Body of pancreas (tissue), 4 donors: Measurements from ENCODE around the gene ZNRF4. TPM values are rescaled to one million over a fixed set of nuclear protein-coding genes. Genes with fewer than 3 reads are reported as not detected.
"Not testable (repeated sequence)": the region's sequence is repeated elsewhere in the genome, so short reads cannot be mapped to it uniquely, and the experiment has no call there.

Source experiments
- ATAC-seq: fragments of 150-250 bp; one replicate; pipeline ENCODE4 v1.9.1; 2016
- DNase-seq, 4 donors: peaks; one replicate each; pipeline ENCODE4 v3.0.0-alpha.2; 2019
- H3K27ac ChIP-seq, 4 donors: fragments of 200-600 bp; sonication (generic); 1 replicate in 3 of 4; 2 replicates in 1 of 4; pipeline versions ENCODE4 v1.5.1 to v1.6.1; 2016 to 2019; ENCODE audit warnings: mild to moderate bottlenecking in 1 of 4, mixed read lengths in 1 of 4, moderate library complexity in 1 of 4
- H3K27me3 ChIP-seq, 2 donors: fragments of 200-600 bp; sonication (generic); one replicate each; pipeline ENCODE4 v1.6.0; 2016; ENCODE audit warnings: mild to moderate bottlenecking in 1 of 2
- H3K36me3 ChIP-seq, 2 donors: fragments of 200-600 bp; sonication (generic); replicated peaks in 1 of 2; 2 replicates each; pipeline ENCODE4 v1.5.1; 2016; ENCODE audit warnings: low read depth in 2 of 2; ENCODE audit not compliant: insufficient read depth in 1 of 2
- H3K4me1 ChIP-seq: fragments of 200-600 bp; sonication (generic); one replicate; pipeline ENCODE4 v1.6.0; 2016
- H3K4me3 ChIP-seq, 2 donors: fragments of 200-600 bp; sonication (generic); 1 replicate in 1 of 2; 2 replicates in 1 of 2; pipeline ENCODE4 v1.5.1; 2016 to 2019
- H3K9me3 ChIP-seq, 3 donors: fragments of 200-600 bp; sonication (generic); 1 replicate in 2 of 3; 2 replicates in 1 of 3; pipeline ENCODE4 v1.5.1; 2016
- CTCF ChIP-seq, 7 experiments: fragments of 450-650 bp in 4 of 7; fragments of 200-600 bp in 3 of 7; sonication (generic) in 3 of 7; IDR thresholded peaks; one replicate each; pipeline ENCODE4 v1.5.1; 2016 to 2019; ENCODE audit warnings: antibody characterized with exemption in 7 of 7
- POLR2A ChIP-seq, 3 donors: fragments of 450-650 bp; IDR thresholded peaks; one replicate each; pipeline ENCODE4 v1.6.1; 2016; ENCODE audit warnings: antibody characterized with exemption in 3 of 3, mild to moderate bottlenecking in 2 of 3
- WGBS, 2 donors: methylation state at CpG; one replicate each; pipeline ENCODE4 v1.1.5; 2017; 5-methylcytosine and 5-hydroxymethylcytosine counted together
- intact Hi-C: fragments of 100-400 bp; cut with DNase I; formaldehyde crosslinking; loops from one replicate; pipeline ENCODE4 v1.15.1; 2023
- total RNA-seq, 2 donors: library from RNA; depleted of rRNA; stranded (reverse); fragments of >200 nt; gene quantifications; one replicate each; pipeline ENCODE4 v1.1.0, GENCODE V29; 2016

Gene ZNRF4
- total RNA-seq, result not detected

- no peak within 1 kb of the TSS for H3K4me3 ChIP-seq
- H3K27ac ChIP-seq, result no peak within 1 kb of the TSS
- DNase-seq (no peak), ATAC-seq (no peak)
- H3K36me3 ChIP-seq, result no peaks in the 10 kb centered on the region
- H3K4me1 ChIP-seq, result no peaks in the 10 kb centered on the region
- no peak for TF ChIP-seq CTCF (IDR thresholded peaks at IDR 0.05)
- no peak for TF ChIP-seq POLR2A (IDR thresholded peaks at IDR 0.05)
- intact Hi-C loops, result no loop called here
- H3K9me3 ChIP-seq, result peaks cover 0 to 4% (median 0%) of the 10 kb centered on the region in 3 donors
- 87 to 95% methylated on average over 19 to 45 of the region's 62 CpGs for WGBS, 2 donors
- no peaks in the 10 kb centered on the region for H3K27me3 ChIP-seq
Observed at GRCh38 chr19:5455367-5456129, at the start of gene ZNRF4. Gene ZNRF4, plus strand, starts transcription at chr19:5455417. Its CDS starts 75 bp downstream, at chr19:5455492.

GRCh38 chr19:5406198-5406597 is 49.0 kb upstream of the ZNRF4 start:
- H3K4me1 ChIP-seq, H3K36me3 ChIP-seq: not testable (repeated sequence)

GRCh38 chr19:5406816-5407215 is 48.4 kb upstream of the ZNRF4 start:
- Histone ChIP-seq H3K9me3 (no peaks in the 10 kb centered on the region), H3K36me3 (no peaks in the 10 kb centered on the region), H3K27ac (no peak overlapping the region), H3K4me3 (no peak overlapping the region), H3K27me3 (no peaks in the 10 kb centered on the region), H3K4me1 (no peaks in the 10 kb centered on the region)
- WGBS, 2 donors, result 44 to 57% methylated on average over 7 of the region's 7 CpGs
- DNase-seq (no peak), ATAC-seq (no peak)
- TF ChIP-seq CTCF (IDR thresholded peaks at IDR 0.05) (no peak), POLR2A (IDR thresholded peaks at IDR 0.05) (no peak)
- intact Hi-C loops, result no loop called here

More at GRCh38 chr19:5406198-5406597, 49.0 kb upstream of the ZNRF4 start:
- ATAC-seq, H3K9me3 ChIP-seq, H3K27me3 ChIP-seq, intact Hi-C loops, DNase-seq, H3K4me3 ChIP-seq, H3K27ac ChIP-seq: not testable (repeated sequence)
- 63 to 79% methylated on average over 6 of the region's 6 CpGs for WGBS, 2 donors

GRCh38 chr19:5407356-5407755 is 47.9 kb upstream of the ZNRF4 start:
- TF ChIP-seq CTCF (IDR thresholded peaks at IDR 0.05) (no peak), POLR2A (IDR thresholded peaks at IDR 0.05) (no peak)
- H3K9me3 ChIP-seq, result no peaks in the 10 kb centered on the region
- no peak overlapping the region for H3K27ac ChIP-seq
- 27 to 29% methylated on average over 4 of the region's 4 CpGs for WGBS, 2 donors
- ATAC-seq (no peak), DNase-seq (no peak)
- H3K36me3 ChIP-seq, result no peaks in the 10 kb centered on the region
- intact Hi-C loops, result no loop called here
- no peaks in the 10 kb centered on the region for H3K27me3 ChIP-seq
- H3K4me1 ChIP-seq, result no peaks in the 10 kb centered on the region
- H3K4me3 ChIP-seq, result no peak overlapping the region

GRCh38 chr19:5417495-5418436 is 37.5 kb upstream of the ZNRF4 start:
- Histone ChIP-seq H3K36me3 (no peaks in the 10 kb centered on the region), H3K27ac (no peak overlapping the region), H3K4me3 (no peak overlapping the region), H3K27me3 (no peaks in the 10 kb centered on the region), H3K4me1 (no peaks in the 10 kb centered on the region), H3K9me3 (no peaks in the 10 kb centered on the region)
- DNase-seq (no peak), ATAC-seq (no peak)
- TF ChIP-seq CTCF (IDR thresholded peaks at IDR 0.05), result no peak
- no peak for TF ChIP-seq POLR2A (IDR thresholded peaks at IDR 0.05)
- 26 to 32% methylated on average over 26 to 29 of the region's 29 CpGs for WGBS, 2 donors
- intact Hi-C loops, result no loop called here
